HEK293T (cell line): ENCODE data around the gene PDE4B.

Experiments used
- NFRKB ChIP-seq: fragments of 450-650 bp; IDR thresholded peaks from 2 replicates; pipeline ENCODE4 v1.6.1; 2016; ENCODE audit warnings: mild to moderate bottlenecking, moderate library complexity
- SP1 ChIP-seq: fragments of 450-650 bp; IDR thresholded peaks from 2 replicates; pipeline ENCODE4 v1.6.1; 2017
- SUZ12 ChIP-seq: fragments of 450-650 bp; IDR thresholded peaks from 2 replicates; pipeline ENCODE4 v1.6.1; 2016; ENCODE audit warnings: mild to moderate bottlenecking

- TF ChIP-seq SP1, result no peak
- TF ChIP-seq SUZ12, result no peak
- no peak for TF ChIP-seq NFRKB
Measured at GRCh38 chr1:65942476-65942875, 149.8 kb downstream of the PDE4B start.
